OCI-LY3 (cell line): ENCODE data around the gene FZD2.

Source experiments
- CTCF ChIP-seq: fragments of 200-600, 300-600 bp; sonication (generic); IDR thresholded peaks from 2 replicates; pipeline ENCODE4 v1.5.1; 2014; ENCODE audit warnings: antibody characterized with exemption, low read length, low read depth
- EZH2phosphoT487 ChIP-seq: fragments of 200-600 bp; shearing (Covaris generic); IDR thresholded peaks from 2 replicates; pipeline ENCODE4 v1.6.1; 2018; ENCODE audit warnings: antibody characterized with exemption, mixed run types, low read depth

GRCh38 chr17:44539673-44540072 lies 17.6 kb upstream of the FZD2 start:
- TF ChIP-seq CTCF = no peak
- no peak for TF ChIP-seq EZH2phosphoT487
